ENCODE results near the gene IVD.

The IVD gene

DNA sequence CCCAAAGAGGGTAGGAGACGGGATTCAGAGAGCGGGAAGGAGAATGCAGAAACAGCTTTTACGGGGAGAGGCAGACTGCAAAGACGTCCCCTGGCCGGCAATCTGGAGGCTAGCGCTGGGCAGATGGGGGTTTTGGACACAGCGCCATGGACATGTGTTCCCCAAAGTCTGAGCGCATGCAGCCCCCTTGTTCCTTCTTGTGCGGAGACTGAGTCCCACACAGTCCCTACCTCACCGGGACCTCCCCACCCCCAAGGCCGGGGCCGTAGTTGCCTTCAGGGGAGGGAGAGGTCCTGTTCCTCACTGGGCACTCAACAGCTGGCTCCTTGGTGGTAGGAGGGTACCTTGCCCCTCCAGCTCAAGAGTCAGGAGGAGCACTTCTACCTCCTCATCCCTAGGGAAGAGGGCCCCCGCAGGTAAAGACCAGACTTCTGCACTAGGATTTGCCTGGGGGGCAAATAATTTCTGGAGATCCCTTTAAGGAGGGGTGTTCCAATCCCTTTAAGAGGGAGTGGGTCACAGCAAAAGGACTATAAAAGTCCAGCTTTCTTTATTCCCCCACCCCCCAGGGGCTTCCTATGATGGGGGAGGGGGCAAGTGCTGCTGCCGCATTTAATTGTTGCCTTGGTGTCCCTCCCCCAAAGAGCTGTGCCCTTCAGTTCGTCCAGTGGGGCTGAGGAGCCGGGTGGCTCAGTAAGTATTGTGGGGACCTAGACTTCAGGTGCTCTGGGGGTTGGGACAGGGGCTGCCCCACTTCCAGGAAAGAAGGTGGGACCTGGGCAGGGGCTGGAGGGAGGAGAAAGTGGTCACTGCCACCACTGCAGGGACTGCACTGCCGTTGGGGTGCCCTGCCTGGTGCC is 31.5 kb downstream of the IVD start:
- in situ Hi-C loops (cut with MboI; ENCODE audit: low sequenced_read_pairs): no loop called here

GRCh38 chr15:40437752-40438687 is 32.4 kb downstream of the IVD start:
- in situ Hi-C loops (cut with MboI; ENCODE audit: low sequenced_read_pairs): no loop called here

DNA sequence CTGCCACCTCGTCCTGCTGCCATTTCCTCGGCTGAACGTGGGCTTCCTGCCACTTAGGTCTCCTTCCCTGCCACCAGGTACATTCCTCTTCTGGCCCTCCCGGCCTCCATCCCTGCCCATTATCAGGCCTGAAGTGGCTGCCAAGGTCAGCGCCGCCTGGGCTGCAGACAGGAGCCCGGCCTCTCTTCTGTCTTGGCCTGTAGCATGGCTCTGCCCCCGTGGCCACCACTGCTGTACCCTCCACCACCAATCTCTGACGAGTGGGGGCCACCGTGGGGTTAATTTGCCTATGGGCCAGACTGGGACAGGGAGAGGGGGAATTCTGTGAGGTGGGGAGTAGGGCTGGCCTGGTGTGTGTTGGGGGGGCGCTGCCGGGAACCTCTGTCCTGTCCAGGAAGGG is 33.1 kb downstream of the IVD start:
- in situ Hi-C loops (cut with MboI; ENCODE audit: low sequenced_read_pairs): no loop called here

DNA sequence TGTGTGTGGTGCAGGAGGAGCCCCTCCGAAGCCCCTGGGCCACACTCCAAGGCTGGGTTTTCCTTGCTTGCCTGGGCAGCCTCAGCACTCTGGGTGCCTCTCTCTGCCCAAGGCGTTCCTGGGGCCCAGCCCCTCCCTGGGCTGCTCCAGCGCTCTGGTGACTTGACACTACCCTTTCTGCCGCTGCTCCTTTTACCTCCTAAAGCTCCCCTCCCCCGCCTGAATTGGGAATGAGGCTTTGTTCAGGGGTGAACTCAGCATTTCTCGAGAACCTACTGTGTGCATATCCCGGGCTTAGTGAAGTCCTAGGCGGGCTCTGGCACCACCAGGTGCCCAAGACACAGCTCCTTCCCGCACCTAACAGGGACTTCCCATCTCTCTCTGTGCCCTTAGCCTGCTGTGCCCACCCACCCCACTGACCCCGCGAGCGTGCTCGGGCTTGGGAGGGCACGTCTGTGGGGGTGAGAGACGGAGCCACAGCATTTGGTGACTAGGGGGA is 33.9 kb downstream of the IVD start:
- in situ Hi-C loops (cut with MboI; ENCODE audit: low sequenced_read_pairs): no loop called here

DNA sequence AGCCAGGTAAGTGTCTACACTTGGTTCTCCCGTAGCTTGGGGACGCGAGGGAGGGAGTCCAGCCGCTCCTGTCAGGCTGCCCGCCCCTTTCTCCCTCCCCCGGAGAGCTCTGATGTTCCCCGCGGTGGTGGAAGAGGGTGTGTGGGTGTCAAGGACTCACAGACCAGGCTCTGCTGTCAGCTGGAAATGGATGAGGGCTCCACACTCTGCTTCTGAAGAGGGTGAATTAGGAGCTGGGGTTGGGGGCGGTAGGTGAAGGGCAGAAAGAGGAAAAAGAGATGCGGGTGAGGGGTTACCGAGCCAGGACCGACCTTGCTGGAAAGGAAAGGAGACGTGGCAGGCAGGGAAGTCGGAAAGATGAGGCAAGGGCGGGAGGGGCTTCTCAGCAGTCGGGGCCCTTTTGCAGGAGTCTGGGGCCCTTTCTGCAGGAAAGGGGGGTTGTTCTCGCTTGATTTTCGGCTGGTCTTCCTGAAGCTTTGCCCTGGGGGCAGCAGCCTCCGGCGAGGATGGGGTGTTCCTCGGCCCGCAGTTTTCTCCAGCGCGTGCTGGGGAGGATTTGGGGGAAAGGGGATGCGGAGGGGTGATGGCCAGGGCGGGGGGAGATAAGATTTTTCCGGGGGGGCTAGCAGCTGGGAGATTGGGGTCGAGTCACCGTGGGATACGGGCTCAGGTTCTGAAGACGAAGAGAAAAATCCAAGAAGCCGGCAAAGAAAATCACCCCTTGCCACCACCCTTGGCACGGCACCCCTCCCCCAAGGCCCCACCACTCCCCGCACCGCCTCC is 34.6 kb downstream of the IVD start:
- in situ Hi-C loops (cut with MboI; ENCODE audit: low sequenced_read_pairs): no loop called here

- in situ Hi-C loops (cut with MboI; ENCODE audit: low sequenced_read_pairs): no loop called here
Measured at GRCh38 chr15:40440743-40441564, 35.4 kb downstream of the IVD start, which contains the start of gene BAHD1. TSS of gene BAHD1 (plus strand) at chr15:40440953. CDS start at chr15:40458465, 17,512 bp downstream.

DNA sequence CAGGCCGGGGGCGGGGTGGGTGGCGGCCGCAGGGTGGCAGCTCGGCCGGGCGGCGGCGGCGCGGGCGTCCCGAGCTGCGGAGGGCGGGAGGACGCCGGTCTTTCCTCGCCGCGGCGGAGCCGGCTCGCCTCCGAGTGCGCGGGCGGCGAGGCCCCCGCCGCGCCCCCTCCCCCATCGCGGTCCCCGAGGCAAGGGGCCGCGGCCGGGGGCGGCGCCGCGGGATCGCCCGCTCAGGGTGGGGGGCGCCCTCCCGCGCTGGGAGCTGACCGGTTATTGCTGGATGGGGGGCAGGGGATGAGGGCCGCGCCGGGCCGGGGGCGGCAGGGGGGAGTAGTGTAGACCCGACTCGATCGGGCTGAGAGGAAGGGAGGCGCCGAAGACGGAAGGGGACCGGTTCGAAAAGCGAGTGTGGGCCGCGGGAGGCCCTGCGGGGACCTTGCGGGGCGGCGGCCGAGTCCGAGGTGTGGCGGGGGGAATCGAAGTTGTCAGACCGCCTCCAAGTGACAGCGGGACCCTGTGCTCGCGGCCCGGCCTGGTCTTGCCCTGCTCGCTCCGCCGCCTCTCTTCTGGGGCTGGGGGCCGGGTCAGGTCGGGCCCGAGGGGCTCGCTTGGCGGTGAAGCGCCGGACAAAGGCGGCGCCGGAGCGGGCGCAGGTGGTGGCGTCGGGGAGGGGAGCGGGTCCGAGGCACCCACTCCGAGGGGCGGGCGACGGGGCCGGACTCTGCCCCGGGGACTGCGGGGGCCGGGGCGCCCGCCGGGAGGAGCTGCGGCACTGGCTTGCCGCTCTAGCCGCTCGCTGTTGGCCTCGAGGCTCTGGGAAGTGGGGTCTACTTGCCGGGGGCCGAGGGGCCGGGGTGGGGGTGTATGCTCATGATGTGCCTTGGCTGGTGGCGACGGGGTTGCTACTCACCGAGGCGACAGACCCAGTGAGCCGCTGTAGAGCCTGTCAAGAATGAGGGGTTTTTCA is 36.3 kb downstream of the IVD start:
- in situ Hi-C loops (cut with MboI; ENCODE audit: low sequenced_read_pairs): no loop called here

GRCh38 chr15:40443255-40443654 is 37.7 kb downstream of the IVD start:
- in situ Hi-C loops (cut with MboI; ENCODE audit: low sequenced_read_pairs): no loop called here

GRCh38 chr15:40443846-40444245 is 38.3 kb downstream of the IVD start:
- in situ Hi-C loops (cut with MboI; ENCODE audit: low sequenced_read_pairs): no loop called here

DNA sequence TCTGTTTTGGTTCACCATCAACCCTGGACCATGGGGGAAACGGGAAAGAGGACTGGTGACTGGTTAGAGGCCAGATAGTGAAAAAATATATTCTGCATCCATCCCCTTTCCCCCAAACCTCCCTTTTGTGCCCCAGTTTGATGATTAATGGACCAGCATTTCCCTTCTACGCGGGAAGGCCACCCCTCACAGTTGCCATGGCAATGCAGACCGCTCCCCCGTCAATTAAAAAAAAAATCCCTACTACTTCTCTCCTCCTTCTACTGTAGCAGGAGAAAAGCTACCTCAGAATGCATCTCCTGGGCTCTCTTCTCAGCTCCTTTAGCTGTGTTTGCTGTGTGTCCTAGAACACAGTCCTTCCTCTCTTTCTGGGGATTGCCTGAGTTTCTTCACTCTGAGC is 39.1 kb downstream of the IVD start:
- in situ Hi-C loops (cut with MboI; ENCODE audit: low sequenced_read_pairs): no loop called here

DNA sequence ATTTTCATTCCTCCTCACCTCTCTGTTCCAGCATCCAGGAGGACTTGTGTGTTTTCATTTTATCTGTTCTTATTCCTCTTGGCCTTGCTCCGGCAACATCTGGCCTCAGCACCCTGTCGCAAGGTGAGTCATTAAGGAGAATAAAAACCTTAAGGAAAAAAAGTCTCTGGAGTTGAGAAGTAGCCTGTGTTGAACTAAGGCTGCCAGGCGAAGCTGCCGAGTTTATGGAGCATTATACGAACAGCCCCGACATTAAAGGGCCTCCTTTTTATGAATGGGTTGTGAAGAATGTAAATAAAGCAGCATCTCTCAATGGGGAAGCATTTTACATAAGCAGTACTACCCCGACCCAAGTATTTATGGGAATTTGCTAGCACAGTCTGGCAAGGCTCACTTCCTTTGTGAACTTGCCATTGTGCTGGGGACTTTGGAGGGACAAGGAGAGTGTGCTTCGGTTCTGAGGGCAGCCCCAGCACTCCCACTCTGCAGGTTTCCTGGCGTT is 39.9 kb downstream of the IVD start:
- in situ Hi-C loops (cut with MboI; ENCODE audit: low sequenced_read_pairs): no loop called here

DNA sequence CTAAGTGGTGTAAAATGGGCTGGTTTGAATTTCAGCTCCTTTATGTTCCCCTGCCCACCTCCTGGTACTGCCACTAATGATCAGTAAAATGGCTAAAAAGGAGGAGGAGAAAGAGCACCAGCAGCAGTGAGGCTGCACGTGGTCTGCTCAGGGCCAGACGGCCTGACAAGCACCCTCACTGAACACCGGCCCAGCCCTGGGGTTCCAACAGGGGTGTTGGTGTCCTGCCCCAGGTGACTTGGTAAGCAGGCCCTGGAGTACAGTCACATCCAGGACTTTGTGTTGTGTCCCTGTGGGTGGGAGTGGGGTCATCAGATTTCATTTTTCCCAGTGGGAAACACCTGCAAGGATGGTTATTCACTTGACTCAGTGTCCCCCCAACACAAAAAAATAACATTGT is 40.5 kb downstream of the IVD start:
- in situ Hi-C loops (cut with MboI; ENCODE audit: low sequenced_read_pairs): no loop called here

GRCh38 chr15:40448354-40448753 is 42.8 kb downstream of the IVD start:
- in situ Hi-C loops (cut with MboI; ENCODE audit: low sequenced_read_pairs): no loop called here

GRCh38 chr15:40449275-40449674 is 43.7 kb downstream of the IVD start:
- in situ Hi-C loops (cut with MboI; ENCODE audit: low sequenced_read_pairs): no loop called here

- in situ Hi-C loops (cut with MboI; ENCODE audit: low sequenced_read_pairs): no loop called here
Measured at GRCh38 chr15:40450047-40450446, 44.5 kb downstream of the IVD start.

DNA sequence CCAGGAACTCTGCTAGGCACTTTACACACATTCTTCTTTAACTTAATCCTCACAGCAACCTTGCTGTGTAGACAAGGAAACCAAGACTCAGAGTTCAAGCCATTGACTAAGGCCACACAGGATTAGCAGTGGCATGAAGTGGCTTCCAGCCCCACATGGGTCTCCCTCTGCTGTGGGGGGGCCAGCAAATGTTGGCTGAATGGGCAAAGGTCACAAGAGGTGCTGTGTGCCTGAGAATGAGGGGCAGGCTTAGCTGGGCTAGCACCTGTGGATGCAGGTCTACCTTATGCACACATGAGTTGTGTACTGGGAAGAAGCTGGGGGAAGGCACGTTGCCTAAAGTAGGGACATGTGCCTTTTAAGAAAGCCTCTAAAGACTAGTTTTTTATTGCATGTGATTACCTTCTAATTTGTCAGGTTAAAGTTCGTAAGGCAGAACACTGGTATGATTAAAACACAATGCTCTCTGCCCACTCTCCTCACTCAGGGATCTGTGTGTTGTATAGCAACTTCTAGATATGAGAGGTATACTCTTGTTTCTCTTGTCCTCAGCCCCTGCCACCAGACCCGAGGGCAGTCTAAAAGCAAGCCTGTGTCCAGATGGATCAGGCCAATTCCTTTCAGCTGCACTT is 46.0 kb downstream of the IVD start:
- in situ Hi-C loops (cut with MboI; ENCODE audit: low sequenced_read_pairs): no loop called here

DNA sequence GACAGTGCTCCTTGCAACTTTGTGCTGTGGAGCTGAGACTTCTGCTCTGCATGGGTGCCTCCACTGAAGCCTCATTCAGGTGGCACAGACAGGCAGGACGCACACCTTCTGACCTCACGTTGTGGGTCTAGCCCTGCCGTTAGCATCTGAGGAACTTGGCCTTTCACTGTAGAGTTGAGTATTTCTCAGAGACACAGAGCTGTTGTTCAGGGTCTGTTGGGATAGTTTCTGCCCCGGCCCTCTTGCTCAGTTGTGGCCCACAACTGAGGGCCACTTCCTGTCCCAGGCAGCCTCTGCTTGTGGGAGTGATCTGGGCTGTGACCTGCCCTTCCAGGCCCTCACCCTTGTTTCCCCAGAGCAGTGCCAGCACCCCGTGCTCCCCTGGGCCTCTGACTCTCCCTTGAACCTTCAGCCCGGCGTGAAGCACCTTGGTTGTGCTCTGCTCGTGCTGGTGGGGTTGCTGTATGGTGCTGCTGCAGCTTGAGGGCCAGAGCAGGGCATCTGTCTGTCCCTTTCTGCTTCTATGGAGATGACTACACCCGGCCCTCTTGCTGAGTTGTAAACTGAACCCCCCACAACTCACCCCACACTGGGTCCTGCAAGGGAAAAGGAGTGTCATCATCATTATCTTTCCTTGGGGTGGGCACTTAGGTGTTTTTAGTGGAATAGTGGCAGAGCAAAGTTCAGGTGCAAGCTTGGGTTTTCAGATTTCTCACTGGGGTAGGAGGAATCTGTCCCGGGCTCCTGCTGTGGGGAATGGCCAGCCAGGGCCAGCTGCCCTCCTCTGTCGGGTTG is 46.9 kb downstream of the IVD start:
- in situ Hi-C loops (cut with MboI; ENCODE audit: low sequenced_read_pairs): no loop called here

All from HL-60/S4 treated with retinoic acid at 250 ng/mL for 4 days and 3 days (cell line).